Osteoblast (primary cell): ENCODE results near the gene ELMO1. TPM values are rescaled to one million over a fixed set of nuclear protein-coding genes. Genes with fewer than 3 reads are reported as not detected.

Source experiments
- DNase-seq: peaks from one replicate; pipeline ENCODE4 v3.0.0; 2011; ENCODE audit warnings: low spot score, mixed read lengths; ENCODE audit not compliant: insufficient read length; ENCODE audit errors: missing footprints
- H2AFZ ChIP-seq: 2 replicates; pipeline ENCODE4 v1.6.0; 2011; ENCODE audit warnings: mild to moderate bottlenecking, low read length
- H3K27ac ChIP-seq: 2 replicates; pipeline ENCODE4 v1.5.1; 2011; ENCODE audit warnings: mild to moderate bottlenecking, low read depth, low read length, moderate library complexity
- H3K27me3 ChIP-seq: 2 replicates; pipeline ENCODE4 v1.6.0; 2012; ENCODE audit warnings: mild to moderate bottlenecking, control low read depth, inconsistent platforms, low read length, moderate library complexity; ENCODE audit not compliant: insufficient read depth
- H3K36me3 ChIP-seq: 2 replicates; pipeline ENCODE4 v1.5.1; 2011; ENCODE audit warnings: mild to moderate bottlenecking, low read length, control low read depth, moderate library complexity; ENCODE audit not compliant: insufficient read depth
- H3K4me1 ChIP-seq: 2 replicates; pipeline ENCODE4 v1.5.1; 2011; ENCODE audit warnings: mild to moderate bottlenecking, low read length, control low read depth, moderate library complexity; ENCODE audit not compliant: insufficient read depth
- H3K4me2 ChIP-seq: 2 replicates; pipeline ENCODE4 v1.6.0; 2011; ENCODE audit warnings: mild to moderate bottlenecking, low read length; ENCODE audit not compliant: insufficient read depth
- H3K4me3 ChIP-seq: fragments of 200-600 bp; sonication (generic); 3 replicates; pipeline ENCODE4 v1.5.1; 2012; ENCODE audit warnings: mild to moderate bottlenecking, low read length, inconsistent platforms; ENCODE audit not compliant: insufficient read depth
- H3K79me2 ChIP-seq: 2 replicates; pipeline ENCODE4 v1.6.0; 2012; ENCODE audit warnings: mild to moderate bottlenecking, low read length, control low read depth, inconsistent platforms; ENCODE audit not compliant: insufficient read depth
- H3K9me3 ChIP-seq: 2 replicates; pipeline ENCODE4 v1.5.1; 2011; ENCODE audit warnings: low read depth, low read length, control low read depth
- H4K20me1 ChIP-seq: 2 replicates; pipeline ENCODE4 v1.6.0; 2012; ENCODE audit warnings: mild to moderate bottlenecking, low read length, control low read depth; ENCODE audit not compliant: insufficient read depth
- total RNA-seq: library from RNA; depleted of rRNA; stranded (reverse); fragments of >200 nt; gene quantifications from 2 replicates; pipeline ENCODE4 v1.2.3, GENCODE V29; 2012
- TF ChIP-seq, protein P1 (sequence below): IDR thresholded peaks from 2 replicates; pipeline ENCODE4 v1.5.1; 2011; ENCODE audit warnings: mild to moderate bottlenecking, low read depth, low read length, moderate library complexity; ENCODE audit errors: extremely low read depth

The ELMO1 gene
- total RNA-seq, 1 donor, result 2.2 TPM

DNA sequence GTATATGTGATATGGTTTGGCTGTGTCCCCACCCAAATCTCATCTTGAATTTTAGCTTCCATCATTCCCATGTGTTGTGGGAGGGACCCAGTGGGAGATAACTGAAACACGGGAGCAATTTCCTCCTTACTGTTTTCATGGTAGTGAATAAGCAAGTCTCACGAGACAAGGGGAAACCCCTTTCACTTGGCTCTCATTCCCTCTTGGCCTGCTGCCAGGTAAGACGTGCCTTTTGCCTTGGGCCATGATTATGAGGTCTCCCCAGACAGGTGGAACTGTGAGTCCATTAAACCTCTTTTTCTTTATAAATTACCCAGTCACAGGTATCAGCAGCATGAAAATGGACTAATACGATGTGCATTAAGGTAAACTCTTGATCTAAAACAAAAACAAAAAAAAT is 367.2 kb downstream of the ELMO1 start:
- Histone ChIP-seq H4K20me1 (no peaks in the 10 kb centered on the region), H2AFZ (no peak overlapping the region), H3K4me1 (peaks cover 12% of the 10 kb centered on the region), H3K4me3 (no peak overlapping the region), H3K27me3 (no peaks in the 10 kb centered on the region), H3K36me3 (no peaks in the 10 kb centered on the region), H3K27ac (no peak overlapping the region), H3K4me2 (no peak overlapping the region), H3K79me2 (no peaks in the 10 kb centered on the region), H3K9me3 (no peaks in the 10 kb centered on the region)
- TF ChIP-seq, protein P1, sequence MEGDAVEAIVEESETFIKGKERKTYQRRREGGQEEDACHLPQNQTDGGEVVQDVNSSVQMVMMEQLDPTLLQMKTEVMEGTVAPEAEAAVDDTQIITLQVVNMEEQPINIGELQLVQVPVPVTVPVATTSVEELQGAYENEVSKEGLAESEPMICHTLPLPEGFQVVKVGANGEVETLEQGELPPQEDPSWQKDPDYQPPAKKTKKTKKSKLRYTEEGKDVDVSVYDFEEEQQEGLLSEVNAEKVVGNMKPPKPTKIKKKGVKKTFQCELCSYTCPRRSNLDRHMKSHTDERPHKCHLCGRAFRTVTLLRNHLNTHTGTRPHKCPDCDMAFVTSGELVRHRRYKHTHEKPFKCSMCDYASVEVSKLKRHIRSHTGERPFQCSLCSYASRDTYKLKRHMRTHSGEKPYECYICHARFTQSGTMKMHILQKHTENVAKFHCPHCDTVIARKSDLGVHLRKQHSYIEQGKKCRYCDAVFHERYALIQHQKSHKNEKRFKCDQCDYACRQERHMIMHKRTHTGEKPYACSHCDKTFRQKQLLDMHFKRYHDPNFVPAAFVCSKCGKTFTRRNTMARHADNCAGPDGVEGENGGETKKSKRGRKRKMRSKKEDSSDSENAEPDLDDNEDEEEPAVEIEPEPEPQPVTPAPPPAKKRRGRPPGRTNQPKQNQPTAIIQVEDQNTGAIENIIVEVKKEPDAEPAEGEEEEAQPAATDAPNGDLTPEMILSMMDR, result no peak
- DNase-seq, result no peak

DNA sequence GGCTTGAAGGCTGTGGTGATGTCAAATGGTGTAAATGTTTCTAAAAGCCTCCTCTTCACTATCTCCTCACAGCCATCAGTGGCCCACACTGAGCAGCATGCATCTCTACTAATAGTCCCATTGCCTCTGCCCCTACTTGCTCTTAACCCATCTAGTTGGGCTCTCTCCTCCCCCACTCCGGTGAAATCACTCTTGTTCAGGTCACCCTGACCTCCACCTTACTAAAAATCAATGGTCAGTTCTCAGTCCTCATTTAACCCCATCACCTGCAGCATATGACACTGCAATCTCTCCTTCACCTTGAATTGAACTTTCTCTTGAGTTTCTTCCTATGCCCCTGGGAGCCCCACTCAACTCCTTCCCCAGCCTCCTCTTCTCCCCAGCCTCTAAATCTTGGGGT is 369.2 kb downstream of the ELMO1 start:
- Histone ChIP-seq H3K27ac (no peak overlapping the region), H3K36me3 (no peaks in the 10 kb centered on the region), H4K20me1 (no peaks in the 10 kb centered on the region), H3K79me2 (no peaks in the 10 kb centered on the region), H3K4me2 (no peak overlapping the region), H3K9me3 (no peaks in the 10 kb centered on the region), H3K4me1 (peaks cover 12% of the 10 kb centered on the region), H3K4me3 (no peak overlapping the region), H2AFZ (no peak overlapping the region), H3K27me3 (no peaks in the 10 kb centered on the region)
- no peak for DNase-seq
- TF ChIP-seq, protein P1, result no peak

DNA sequence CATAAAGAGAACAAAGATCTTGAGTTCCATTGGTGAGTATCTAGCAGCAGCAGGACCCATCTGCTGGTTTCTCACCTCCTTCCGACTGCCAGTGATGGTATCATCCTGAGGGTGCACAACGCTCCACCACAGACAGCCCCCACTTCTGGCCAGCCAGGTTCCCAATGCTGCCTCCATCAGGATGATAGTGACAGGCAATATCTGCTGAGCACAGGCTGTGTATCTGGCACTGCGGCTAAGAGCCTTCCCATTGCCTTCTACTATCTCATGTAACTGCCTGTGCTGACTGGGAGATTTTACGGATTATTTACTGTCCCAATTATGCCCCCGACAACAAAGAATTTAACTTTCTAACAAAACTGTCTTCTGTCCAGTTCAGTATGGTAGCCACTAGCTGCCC is 372.0 kb downstream of the ELMO1 start:
- no peak overlapping the region for H3K4me3 ChIP-seq
- no peaks in the 10 kb centered on the region for H4K20me1 ChIP-seq
- H3K4me1 ChIP-seq, result no peaks in the 10 kb centered on the region
- DNase-seq, result no peak
- H3K9me3 ChIP-seq, result no peaks in the 10 kb centered on the region
- H3K27me3 ChIP-seq, result no peaks in the 10 kb centered on the region
- H3K27ac ChIP-seq, result no peak overlapping the region
- no peaks in the 10 kb centered on the region for H3K36me3 ChIP-seq
- TF ChIP-seq, protein P1, result no peak
- no peak overlapping the region for H3K4me2 ChIP-seq
- no peak overlapping the region for H2AFZ ChIP-seq
- no peaks in the 10 kb centered on the region for H3K79me2 ChIP-seq

DNA sequence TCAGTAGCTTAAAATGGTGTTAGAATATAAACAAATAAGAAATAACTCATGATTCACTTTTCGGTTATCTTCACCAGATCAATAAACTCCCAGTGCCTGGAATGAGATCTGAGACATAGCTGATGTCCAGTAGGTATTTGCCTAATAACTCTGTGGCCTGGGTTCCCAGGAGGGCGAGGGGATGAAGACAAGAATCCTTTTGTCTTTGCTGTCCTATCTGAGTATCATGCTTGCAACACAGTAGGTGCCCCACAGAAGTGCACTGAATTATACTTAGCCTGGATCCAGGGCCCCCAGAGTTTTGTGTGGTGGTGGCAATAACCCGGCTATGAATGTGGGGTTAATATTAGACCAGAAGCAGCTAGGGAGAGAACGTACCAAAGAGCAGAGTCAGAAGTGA is 374.3 kb downstream of the ELMO1 start:
- Histone ChIP-seq H3K4me1 (no peaks in the 10 kb centered on the region), H3K9me3 (no peaks in the 10 kb centered on the region), H3K27ac (no peak overlapping the region), H4K20me1 (no peaks in the 10 kb centered on the region), H3K4me3 (no peak overlapping the region), H3K36me3 (no peaks in the 10 kb centered on the region), H3K4me2 (no peak overlapping the region), H2AFZ (no peak overlapping the region), H3K27me3 (no peaks in the 10 kb centered on the region), H3K79me2 (no peaks in the 10 kb centered on the region)
- TF ChIP-seq, protein P1, result no peak
- no peak for DNase-seq
